22Rv1 (cell line): ENCODE data around the gene GLG1.

Source experiments
- CTCF ChIP-seq: fragments of 450-650 bp; IDR thresholded peaks from 2 replicates; pipeline ENCODE4 v1.5.1; 2017; ENCODE audit warnings: mild to moderate bottlenecking
- ZFX ChIP-seq: fragments of 450-650 bp; IDR thresholded peaks from 2 replicates; pipeline ENCODE4 v1.6.1; 2017; ENCODE audit warnings: antibody characterized with exemption, borderline replicate concordance

- TF ChIP-seq CTCF (no peak), ZFX (no peak)
Observed at GRCh38 chr16:74562117-74562516, 44.8 kb downstream of the GLG1 start.
